Globus pallidus (tissue), 1 donor: ENCODE data around the gene OR6C6.
A peak's percentile ranks its signal among the peaks of the same experiment; 100 is the strongest.
"Not testable (repeated sequence)": the region's sequence is repeated elsewhere in the genome, so short reads cannot be mapped to it uniquely, and the experiment has no call there.

Experiments used
- DNase-seq: peaks from one replicate; pipeline ENCODE4 v3.0.0-alpha.2; 2015; ENCODE audit warnings: low spot score

OR6C6 gene

DNA sequence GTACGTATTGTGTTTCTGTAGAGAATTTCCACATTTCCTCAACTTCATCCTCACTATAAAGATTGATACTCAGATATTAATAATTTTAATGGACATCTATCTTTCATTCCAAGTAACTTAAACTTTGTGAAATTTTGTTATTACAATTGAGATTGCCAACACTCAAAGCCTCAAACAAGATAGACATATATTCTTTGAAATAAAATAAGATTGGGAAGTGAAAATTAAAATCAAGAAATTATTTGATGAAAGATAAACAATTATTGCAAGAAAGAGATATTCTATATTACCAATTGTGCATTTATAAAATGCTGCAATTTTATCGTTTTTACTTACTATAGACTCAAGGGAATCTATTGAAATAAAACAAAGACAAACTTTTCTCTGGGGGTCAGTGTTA is at the start of gene OR6C6:
OR6C6 (minus strand) TSS at position 101 of the 400 bp plus-strand sequence. CDS start 1,337 bp downstream, outside the sequence.
- DNase-seq, result no peak

DNA sequence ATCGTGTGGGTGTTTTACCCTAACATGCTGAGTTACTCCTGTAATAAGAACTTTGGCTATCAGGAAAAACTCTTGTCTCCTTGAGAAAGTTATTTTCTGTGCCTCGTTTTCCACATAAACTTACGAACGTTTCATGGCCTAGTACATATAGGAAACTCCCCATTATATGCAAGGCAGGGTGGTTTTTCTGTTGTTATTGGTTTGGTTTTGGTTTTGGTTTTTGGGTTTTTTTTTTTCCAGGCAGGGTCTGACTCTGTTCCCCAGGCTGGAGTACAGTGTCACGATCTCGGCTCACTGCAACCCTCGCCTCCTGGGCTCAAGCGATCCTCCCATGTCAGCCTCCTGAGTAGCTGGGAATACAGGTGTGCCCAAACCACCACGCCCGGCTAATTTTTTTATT is 39.6 kb upstream of the OR6C6 start:
- DNase-seq, result no peak

GRCh38 chr12:55330446-55330845 is 34.1 kb upstream of the OR6C6 start, which contains the start of gene OR6C3:
TSS of gene OR6C3 (plus strand) at chr12:55330746. CDS start at chr12:55331701, 955 bp downstream.
- no peak for DNase-seq

GRCh38 chr12:55325801-55326200 is 29.4 kb upstream of the OR6C6 start:
- not testable (repeated sequence) for DNase-seq

GRCh38 chr12:55320201-55320600 is 23.8 kb upstream of the OR6C6 start:
- no peak for DNase-seq

- DNase-seq, result no peak
Observed at GRCh38 chr12:55314043-55314442, 17.7 kb upstream of the OR6C6 start, which contains the start of gene OR6C1. TSS of gene OR6C1 (plus strand) at chr12:55314343. CDS start at chr12:55320600, 6,257 bp downstream.

GRCh38 chr12:55289999-55290398 is 6.4 kb downstream of the OR6C6 start:
- no peak for DNase-seq

GRCh38 chr12:55280991-55281390 is 15.4 kb downstream of the OR6C6 start:
- DNase-seq, result peak; percentile 47

- no peak for DNase-seq
Observed at GRCh38 chr12:55258303-55258702, 38.1 kb downstream of the OR6C6 start.

GRCh38 chr12:55256831-55257230 is 39.5 kb downstream of the OR6C6 start:
- DNase-seq, result no peak

GRCh38 chr12:55253281-55253680 is 43.1 kb downstream of the OR6C6 start:
- no peak for DNase-seq

GRCh38 chr12:55250944-55251343 is 45.4 kb downstream of the OR6C6 start:
- no peak for DNase-seq

- no peak for DNase-seq
Observed at GRCh38 chr12:55246159-55246558, 50.2 kb downstream of the OR6C6 start.

GRCh38 chr12:55244309-55244708 is 52.1 kb downstream of the OR6C6 start, which contains the start of gene OR6C74:
TSS of gene OR6C74 (plus strand) at chr12:55244609. CDS start at chr12:55247288, 2,679 bp downstream.
- DNase-seq, result no peak
